ENCODE results near the gene FGD3.
"Not testable (repeated sequence)": the region's sequence is repeated elsewhere in the genome, so short reads cannot be mapped to it uniquely, and the experiment has no call there.

FGD3 gene

DNA sequence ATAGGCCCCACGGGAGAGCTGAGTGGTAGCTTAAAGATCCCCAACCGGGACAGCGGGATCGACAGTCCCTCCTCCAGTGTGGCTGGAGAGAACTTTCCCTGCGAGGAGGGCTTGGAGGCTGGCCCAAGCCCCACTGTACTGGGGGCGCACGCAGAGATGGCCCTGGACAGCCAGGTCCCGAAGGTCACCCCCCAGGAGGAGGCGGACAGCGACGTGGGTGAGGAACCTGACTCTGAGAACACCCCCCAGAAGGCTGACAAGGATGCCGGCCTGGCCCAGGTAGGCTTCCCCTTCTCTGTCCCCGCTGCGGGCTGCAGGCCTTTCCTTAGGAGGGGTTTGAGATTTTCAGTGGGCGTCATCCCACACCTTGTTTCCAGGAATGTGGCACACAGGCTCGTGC is 29.1 kb downstream of the FGD3 start:
- in situ Hi-C loops (cut with HindIII; ENCODE audit: low sequenced_read_pairs): no loop called here

DNA sequence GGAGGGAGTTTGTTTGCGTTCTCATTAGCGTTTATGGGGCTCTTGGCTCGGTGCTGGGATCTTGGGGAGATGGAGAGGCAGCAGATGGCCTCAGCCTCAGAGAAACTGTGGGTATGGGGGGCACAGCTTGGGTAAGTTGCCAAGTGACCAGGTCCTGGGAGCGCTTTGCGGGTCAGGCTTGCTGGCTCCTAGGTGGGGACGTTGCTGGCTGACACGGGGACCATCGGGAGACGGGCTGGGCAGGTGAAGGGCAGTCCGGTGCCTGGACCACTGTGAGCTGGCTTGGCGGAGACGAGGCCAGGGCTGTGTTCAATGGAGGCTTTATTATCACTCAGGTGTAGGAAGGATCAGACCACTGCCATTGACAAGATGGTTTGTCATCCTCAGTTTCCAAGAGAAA is 30.0 kb downstream of the FGD3 start:
- in situ Hi-C loops (cut with HindIII; ENCODE audit: low sequenced_read_pairs): no loop called here

DNA sequence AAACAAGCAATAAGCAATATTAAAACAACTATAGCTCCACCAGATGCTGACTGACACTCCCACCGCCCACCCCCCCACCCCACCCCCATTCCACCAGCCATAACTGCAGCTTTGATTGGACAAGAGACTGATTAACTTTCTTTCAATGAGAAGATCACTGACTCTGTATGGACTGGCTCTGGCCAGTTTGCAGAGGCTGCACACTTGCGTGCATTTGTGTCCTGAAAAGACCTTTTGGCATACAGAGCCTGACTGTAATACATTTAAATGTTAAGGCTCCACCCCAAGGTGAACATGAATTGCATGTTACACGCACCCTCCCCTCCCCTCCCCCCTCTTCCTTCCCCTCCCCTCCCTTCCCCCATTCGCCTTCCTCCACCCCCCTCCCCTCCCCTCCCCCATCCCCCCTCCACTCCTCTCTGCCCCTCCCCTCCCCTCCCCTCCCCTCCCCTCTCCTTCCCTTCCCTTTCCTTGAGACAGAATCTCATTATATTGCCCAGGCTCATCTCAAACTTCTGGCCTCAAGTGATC is 31.1 kb downstream of the FGD3 start:
- in situ Hi-C loops (cut with HindIII; ENCODE audit: low sequenced_read_pairs): no loop called here

GRCh38 chr9:92979283-92980056 is 32.1 kb downstream of the FGD3 start:
- in situ Hi-C loops (cut with HindIII; ENCODE audit: low sequenced_read_pairs): no loop called here

GRCh38 chr9:92980085-92980745 is 32.9 kb downstream of the FGD3 start:
- in situ Hi-C loops (cut with HindIII; ENCODE audit: low sequenced_read_pairs): no loop called here

- in situ Hi-C loops (cut with HindIII; ENCODE audit: low sequenced_read_pairs): no loop called here
Measured at GRCh38 chr9:92982130-92982529, 34.8 kb downstream of the FGD3 start.

- in situ Hi-C loops (cut with HindIII; ENCODE audit: low sequenced_read_pairs): no loop called here
Measured at GRCh38 chr9:92983984-92984589, 36.8 kb downstream of the FGD3 start.

GRCh38 chr9:92984976-92985375 is 37.7 kb downstream of the FGD3 start:
- in situ Hi-C loops (cut with HindIII; ENCODE audit: low sequenced_read_pairs): no loop called here

- in situ Hi-C loops (cut with HindIII; ENCODE audit: low sequenced_read_pairs): no loop called here
Measured at GRCh38 chr9:92986176-92987119, 39.1 kb downstream of the FGD3 start.

- in situ Hi-C loops (cut with HindIII; ENCODE audit: low sequenced_read_pairs): no loop called here
Measured at GRCh38 chr9:92988215-92988768, 41.0 kb downstream of the FGD3 start.

DNA sequence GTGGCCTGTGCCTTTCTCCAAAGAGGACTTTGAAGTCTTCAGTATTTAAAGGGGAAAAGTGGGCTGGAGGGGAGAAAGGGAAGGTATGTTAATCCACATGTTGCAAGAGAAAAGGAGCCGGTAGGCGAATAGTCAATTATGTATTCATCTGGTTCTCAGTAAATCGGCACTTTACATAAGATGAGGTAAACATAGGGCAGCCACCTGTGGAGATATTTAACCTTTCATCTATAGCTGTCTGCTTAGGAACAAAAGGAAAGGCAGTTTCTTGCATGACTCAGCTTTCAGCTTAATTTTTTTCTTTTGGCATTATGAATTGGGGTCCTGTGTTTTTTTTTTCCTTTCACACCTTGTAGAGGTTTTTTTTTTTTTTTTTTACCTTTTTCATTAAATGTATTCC is 42.2 kb downstream of the FGD3 start:
- in situ Hi-C loops (cut with HindIII; ENCODE audit: low sequenced_read_pairs): no loop called here

GRCh38 chr9:92990461-92990860 is 43.1 kb downstream of the FGD3 start:
- in situ Hi-C loops (cut with HindIII; ENCODE audit: low sequenced_read_pairs): no loop called here

DNA sequence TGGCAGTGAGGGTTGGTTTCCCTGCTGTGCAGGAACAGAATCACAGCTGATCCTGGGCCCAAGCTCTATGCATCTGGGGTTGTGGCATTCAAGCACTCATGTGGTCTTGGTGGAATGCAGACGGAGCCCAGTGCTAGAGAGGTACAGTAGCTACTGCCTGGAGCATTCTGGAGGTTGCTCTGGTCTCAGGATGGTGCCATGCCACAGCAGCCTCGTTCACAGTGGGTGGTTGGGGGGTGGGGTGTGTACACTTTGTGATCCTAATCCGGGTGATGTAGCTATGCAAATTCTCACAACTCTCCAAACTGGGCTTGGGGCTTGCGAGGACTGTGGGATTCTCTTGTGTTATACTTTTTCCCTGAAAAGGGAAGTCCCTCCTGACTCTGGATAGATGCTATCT is 45.2 kb downstream of the FGD3 start:
- in situ Hi-C loops (cut with HindIII; ENCODE audit: low sequenced_read_pairs): no loop called here

DNA sequence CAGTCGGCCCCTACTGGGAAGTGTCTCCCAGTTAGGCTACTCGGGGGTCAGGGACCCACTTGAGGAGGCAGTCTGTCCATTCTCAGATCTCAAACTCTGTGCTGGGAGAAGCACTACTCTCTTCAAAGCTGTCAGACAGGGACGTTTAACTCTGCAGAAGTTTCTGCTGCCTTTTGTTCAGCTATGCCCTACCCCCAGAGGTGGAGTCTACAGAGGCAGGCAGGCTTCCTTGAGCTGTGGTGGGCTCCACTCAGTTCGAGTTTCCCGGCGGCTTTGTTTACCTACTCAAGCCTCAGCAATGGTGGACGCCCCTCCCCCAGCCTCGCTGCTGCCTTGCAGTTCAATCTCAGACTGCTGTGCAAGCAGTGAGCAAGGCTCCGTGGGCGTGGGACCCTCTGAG is 51.5 kb downstream of the FGD3 start:
- in situ Hi-C loops (cut with HindIII; ENCODE audit: low sequenced_read_pairs): not testable (repeated sequence)

- in situ Hi-C loops (cut with HindIII; ENCODE audit: low sequenced_read_pairs): loop anchor here (10.0 kb wide), 1 partner anchor 194 kb away; no protein-coding TSS in a partner anchor
Measured at GRCh38 chr9:93001031-93001430, 53.7 kb downstream of the FGD3 start.

DNA sequence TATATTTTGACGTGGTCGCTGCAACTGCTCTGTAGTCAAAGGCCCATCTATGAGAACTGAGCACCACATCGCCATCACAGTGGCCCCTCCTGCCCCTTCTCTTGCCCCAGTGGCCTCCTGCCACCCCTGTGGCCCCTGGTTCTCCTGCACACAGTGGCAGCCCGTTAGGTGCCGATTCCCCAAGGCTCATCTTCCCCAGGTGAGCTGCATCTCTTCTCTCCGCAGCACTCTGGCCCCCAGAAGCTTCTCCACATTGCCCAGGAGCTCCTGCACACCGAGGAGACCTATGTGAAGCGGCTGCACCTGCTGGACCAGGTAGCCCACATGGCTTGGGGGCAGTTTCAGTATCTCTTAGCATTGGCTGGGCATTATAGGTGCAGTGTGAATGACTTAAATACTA is 55.4 kb downstream of the FGD3 start:
- in situ Hi-C loops (cut with HindIII; ENCODE audit: low sequenced_read_pairs): loop anchor here (10.0 kb wide), 1 partner anchor 192 kb away; no protein-coding TSS in a partner anchor

DNA sequence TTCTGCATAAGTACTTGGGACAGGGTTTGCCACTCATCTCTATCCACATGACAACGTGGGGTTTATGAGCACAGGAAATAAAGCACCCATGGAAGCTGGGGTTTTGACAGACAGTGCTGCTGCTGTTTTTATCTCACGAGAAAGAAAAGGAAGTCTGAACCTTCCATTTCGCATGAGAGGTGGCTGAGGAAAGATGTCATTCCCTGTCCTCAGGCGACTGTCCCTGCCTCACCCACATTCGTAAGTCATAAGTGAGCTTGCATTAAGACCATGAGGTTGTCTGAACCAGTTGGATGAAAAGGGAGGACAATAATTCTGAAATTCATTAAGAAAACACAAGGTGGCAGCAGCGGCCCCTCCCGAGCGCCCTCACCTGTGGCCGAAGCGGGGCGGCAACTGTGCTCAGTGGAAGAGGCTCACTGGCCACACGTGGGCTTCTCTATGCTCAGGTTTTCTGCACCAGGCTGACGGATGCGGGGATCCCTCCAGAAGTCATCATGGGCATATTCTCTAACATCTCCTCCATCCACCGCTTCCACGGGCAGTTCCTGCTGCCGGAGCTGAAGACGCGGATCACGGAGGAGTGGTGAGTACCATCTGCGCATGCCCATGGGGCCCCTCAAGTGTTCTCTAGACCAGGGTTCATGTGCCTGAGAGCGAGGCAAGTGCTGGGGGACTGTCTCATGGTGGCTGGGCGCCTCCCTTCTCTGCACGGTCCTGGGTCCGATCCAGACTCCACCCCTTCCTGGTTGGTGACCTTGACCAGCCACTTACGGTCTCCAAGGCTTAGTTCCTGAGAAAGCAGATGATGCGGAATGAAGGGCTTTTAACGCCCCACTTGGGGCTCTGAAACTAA is 56.5 kb downstream of the FGD3 start:
- in situ Hi-C loops (cut with HindIII; ENCODE audit: low sequenced_read_pairs): loop anchor here (10.0 kb wide), 1 partner anchor 191 kb away; no protein-coding TSS in a partner anchor

DNA sequence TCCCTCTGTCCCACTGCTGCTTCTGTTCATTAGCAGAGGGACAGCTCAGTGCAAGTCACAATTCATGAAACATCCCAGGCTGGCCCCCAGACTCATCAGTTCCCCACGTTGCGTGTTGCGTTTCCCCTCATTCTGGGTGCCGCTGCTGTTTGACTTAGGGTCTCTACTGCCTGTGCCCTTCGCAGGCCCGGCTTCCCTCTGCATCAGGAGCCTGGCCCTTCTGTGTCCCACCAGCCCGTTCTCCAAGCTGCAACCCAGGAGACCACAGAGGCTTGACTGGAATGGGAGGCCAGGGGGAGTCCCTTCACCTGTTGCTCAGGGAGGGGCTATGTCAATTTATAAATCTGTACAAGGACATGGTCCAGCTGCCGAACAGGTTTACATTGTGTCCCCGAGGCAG is 57.2 kb downstream of the FGD3 start:
- in situ Hi-C loops (cut with HindIII; ENCODE audit: low sequenced_read_pairs): loop anchor here (10.0 kb wide), 1 partner anchor 190 kb away; no protein-coding TSS in a partner anchor

DNA sequence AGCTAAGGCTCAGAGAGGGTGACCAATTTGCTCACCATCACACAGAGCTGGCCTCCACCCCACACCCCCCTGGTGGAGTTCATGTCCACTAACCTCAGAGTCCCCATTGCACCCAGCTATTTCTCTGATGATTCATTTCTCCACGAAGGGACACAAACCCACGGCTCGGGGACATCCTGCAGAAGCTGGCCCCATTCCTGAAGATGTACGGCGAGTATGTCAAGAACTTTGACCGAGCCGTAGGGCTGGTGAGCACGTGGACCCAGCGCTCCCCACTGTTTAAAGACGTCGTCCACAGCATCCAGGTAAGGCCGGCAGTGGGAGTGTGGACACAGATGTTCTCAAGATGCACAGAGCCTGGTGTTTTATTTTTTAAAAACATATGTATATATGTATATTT is 58.6 kb downstream of the FGD3 start:
- in situ Hi-C loops (cut with HindIII; ENCODE audit: low sequenced_read_pairs): loop anchor here (10.0 kb wide), 1 partner anchor 189 kb away; no protein-coding TSS in a partner anchor

All from DLD1 (cell line).